HG03159 (cell line): ENCODE measurements around the gene DDX3X.

Source experiments
- ATAC-seq: cut with Tn5 transposase; IDR thresholded peaks from one replicate; pipeline ENCODE4 v1.9.1; 2021; ENCODE audit warnings: mild to moderate bottlenecking, moderate library complexity; ENCODE audit not compliant: unreplicated experiment

The DDX3X gene

GRCh38 chrX:41327341-41327740, 6.6 kb upstream of the DDX3X start:
- no peak for ATAC-seq

- no peak for ATAC-seq
These were observed 4.9 kb upstream of the DDX3X start for GRCh38 chrX:41329101-41329500.

- ATAC-seq: no peak
These were observed 2.0 kb upstream of the DDX3X start for GRCh38 chrX:41332005-41332404.

- ATAC-seq: peak; percentile 2
These were observed 1.5 kb upstream of the DDX3X start for GRCh38 chrX:41332408-41333002.

GRCh38 chrX:41333003-41333743, 789 bp upstream of the DDX3X start:
- ATAC-seq: peak; percentile 41

- ATAC-seq: peak; percentile 32
These were observed 618 bp downstream of the DDX3X start for GRCh38 chrX:41334363-41335197.

- no peak for ATAC-seq
These were observed 1.4 kb downstream of the DDX3X start for GRCh38 chrX:41335198-41335957.

- ATAC-seq: no peak
These were observed 2.0 kb downstream of the DDX3X start for GRCh38 chrX:41335958-41336331.

GRCh38 chrX:41336447-41336846, 2.5 kb downstream of the DDX3X start:
- no peak for ATAC-seq

- no peak for ATAC-seq
These were observed 3.2 kb downstream of the DDX3X start for GRCh38 chrX:41337140-41337539.

- no peak for ATAC-seq
These were observed 4.5 kb downstream of the DDX3X start for GRCh38 chrX:41338436-41338835.

- no peak for ATAC-seq
These were observed 5.2 kb downstream of the DDX3X start for GRCh38 chrX:41339148-41339547.

GRCh38 chrX:41344053-41344452, 10.1 kb downstream of the DDX3X start:
- no peak for ATAC-seq

- ATAC-seq: no peak
These were observed 13.2 kb downstream of the DDX3X start for GRCh38 chrX:41347186-41347585.

GRCh38 chrX:41348551-41348950, 14.6 kb downstream of the DDX3X start:
- ATAC-seq: no peak

- ATAC-seq: no peak
These were observed 16.4 kb downstream of the DDX3X start for GRCh38 chrX:41350150-41350975.

- no peak for ATAC-seq
These were observed 17.1 kb downstream of the DDX3X start for GRCh38 chrX:41350976-41351569.

GRCh38 chrX:41351923-41352322, 18.0 kb downstream of the DDX3X start:
- ATAC-seq: no peak

GRCh38 chrX:41352329-41352838, 18.4 kb downstream of the DDX3X start:
- ATAC-seq: no peak

- no peak for ATAC-seq
These were observed 20.0 kb downstream of the DDX3X start for GRCh38 chrX:41353985-41354384.
